ENCODE measurements around the gene FGD6.
"Not testable (repeated sequence)": the region's sequence is repeated elsewhere in the genome, so short reads cannot be mapped to it uniquely, and the experiment has no call there.

FGD6 gene

DNA sequence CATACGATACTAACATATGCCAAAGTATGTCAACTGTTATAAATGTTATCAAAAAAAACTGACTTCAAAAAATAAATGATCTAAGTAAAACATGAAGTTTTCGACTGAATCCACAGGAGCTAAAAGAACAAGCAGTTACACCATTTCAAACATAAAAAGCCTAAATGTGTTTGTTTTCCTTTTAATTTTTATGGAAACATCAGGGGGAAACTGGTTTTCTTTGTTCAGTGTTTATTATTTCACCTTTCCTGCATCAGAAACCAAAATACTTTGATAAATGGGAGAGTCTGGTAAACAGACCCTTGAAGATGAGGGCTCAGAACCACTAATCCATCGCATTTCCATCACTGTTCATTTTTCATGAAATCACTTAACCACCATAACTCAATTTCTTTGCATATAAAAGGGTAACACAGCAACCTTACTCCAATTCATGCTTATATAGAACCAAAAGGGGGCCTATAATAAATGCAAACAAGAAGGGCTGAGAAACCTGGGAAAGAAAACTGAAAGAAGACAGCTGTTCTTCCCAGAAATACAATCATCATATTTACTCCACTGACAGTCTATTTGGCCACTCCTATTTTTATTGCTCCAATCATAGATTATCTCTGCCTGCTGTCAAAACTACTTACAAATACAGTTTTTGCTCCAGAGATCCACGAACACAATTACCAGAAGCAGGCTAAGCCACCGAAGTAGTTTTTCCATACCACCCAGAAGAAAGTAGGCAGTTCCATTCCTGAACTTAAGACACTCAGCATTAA is 17.0 kb downstream of the FGD6 start:
- no peak overlapping the region for H3K4me3 ChIP-seq (ENCODE audit: low read length)
- DNase-seq (ENCODE audit: low read depth) = no peak
- TF ChIP-seq, protein P1, sequence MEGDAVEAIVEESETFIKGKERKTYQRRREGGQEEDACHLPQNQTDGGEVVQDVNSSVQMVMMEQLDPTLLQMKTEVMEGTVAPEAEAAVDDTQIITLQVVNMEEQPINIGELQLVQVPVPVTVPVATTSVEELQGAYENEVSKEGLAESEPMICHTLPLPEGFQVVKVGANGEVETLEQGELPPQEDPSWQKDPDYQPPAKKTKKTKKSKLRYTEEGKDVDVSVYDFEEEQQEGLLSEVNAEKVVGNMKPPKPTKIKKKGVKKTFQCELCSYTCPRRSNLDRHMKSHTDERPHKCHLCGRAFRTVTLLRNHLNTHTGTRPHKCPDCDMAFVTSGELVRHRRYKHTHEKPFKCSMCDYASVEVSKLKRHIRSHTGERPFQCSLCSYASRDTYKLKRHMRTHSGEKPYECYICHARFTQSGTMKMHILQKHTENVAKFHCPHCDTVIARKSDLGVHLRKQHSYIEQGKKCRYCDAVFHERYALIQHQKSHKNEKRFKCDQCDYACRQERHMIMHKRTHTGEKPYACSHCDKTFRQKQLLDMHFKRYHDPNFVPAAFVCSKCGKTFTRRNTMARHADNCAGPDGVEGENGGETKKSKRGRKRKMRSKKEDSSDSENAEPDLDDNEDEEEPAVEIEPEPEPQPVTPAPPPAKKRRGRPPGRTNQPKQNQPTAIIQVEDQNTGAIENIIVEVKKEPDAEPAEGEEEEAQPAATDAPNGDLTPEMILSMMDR (conservative IDR thresholded peaks at IDR 0.05; ENCODE audit: low read length) = no peak

DNA sequence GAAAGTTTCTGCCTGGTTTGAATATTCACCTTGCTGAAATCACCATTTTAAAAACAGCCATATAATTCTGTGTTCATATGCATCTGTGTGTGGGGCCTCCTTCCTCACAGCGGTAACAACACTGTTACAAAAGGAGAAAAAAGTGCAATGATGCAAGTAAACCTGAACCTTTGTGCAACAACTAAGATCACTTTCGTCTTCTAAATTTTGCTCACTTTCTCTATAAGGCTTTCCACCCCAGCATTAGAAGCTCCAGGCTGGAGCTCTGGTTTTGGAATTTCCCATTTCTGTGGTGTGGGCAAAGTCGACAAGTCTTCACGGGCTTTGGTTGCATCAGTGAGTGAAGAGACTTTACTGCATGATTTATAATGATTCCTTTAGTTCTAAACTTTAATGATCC is 18.4 kb downstream of the FGD6 start:
- no peak overlapping the region for H3K4me3 ChIP-seq (ENCODE audit: low read length)
- TF ChIP-seq, protein P1 (conservative IDR thresholded peaks at IDR 0.05; ENCODE audit: low read length) = no peak
- no peak for DNase-seq (ENCODE audit: low read depth)

DNA sequence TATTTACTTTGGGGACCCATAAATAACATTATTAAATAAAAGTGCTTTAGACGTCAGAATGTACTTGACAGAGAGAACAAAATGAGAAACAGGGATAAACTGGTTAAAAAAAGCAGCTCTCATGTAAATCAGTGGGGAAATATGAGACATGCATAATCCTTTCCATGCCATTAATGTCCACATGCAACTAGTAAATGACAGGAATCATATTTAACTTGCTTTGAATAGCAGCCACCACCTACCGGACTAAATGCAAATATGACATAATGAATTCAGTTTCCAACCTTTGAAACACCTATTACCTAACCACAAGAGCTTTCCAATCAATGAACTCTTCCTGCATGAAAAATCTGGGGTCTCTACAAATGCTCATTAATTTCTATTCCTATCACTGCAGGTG is 19.6 kb downstream of the FGD6 start:
- H3K4me3 ChIP-seq (ENCODE audit: low read length) = no peak overlapping the region
- TF ChIP-seq, protein P1 (conservative IDR thresholded peaks at IDR 0.05; ENCODE audit: low read length) = no peak
- DNase-seq (ENCODE audit: low read depth) = no peak

DNA sequence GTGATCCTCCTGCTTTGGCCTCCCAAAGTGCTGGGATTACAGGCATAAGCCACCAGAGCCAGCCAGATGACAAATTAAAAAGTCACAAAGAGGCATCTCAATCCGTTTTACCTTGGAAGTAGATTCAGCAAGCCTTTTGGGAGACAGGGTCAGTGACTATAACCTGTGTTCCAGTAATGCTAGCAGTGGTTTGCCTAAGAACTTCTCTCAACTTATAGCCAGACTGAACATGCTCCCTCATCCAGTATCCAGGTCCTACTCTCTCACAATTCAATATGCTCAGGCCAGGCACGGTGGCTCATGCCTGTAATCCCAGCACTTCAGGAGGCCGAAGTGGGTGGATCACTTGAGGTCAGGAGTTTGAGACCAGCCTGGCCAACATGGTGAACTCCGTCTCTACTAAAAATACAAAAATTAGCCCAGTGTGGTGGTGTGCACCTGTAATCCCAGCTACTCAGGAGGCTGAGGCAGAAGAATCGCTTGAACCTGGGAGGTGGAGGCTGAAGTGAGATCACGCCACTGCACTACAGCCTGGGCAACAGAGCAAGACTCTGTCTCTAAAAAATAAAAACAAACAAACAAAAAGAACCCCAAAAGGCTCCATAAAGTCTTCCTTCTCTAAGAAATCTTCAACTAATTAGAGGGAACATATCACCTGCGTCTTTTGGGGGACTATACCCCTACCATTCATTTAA is 20.2 kb downstream of the FGD6 start:
- DNase-seq (ENCODE audit: low read depth); H3K4me3 ChIP-seq (ENCODE audit: low read length): not testable (repeated sequence)

DNA sequence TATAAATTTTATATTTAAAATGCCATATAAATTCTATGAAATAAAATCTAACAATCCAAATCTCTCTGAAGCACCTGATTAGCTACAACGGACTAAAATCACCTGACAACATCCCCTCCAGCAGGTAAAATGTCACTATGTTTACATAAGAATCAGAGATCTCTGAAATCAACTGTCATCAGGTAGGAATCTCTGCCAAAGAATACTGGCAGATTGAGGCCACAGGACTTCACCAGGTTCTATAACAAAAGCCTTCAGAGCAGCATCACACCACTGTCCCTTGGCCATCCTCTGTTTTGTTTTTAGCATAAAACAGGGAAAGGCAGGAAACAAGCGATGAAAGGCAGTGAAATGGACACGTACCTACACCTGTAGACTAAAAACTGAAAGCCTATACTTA is 22.1 kb downstream of the FGD6 start:
- H3K4me3 ChIP-seq (ENCODE audit: low read length) = no peak overlapping the region
- no peak for DNase-seq (ENCODE audit: low read depth)
- TF ChIP-seq, protein P1 (conservative IDR thresholded peaks at IDR 0.05; ENCODE audit: low read length) = no peak

DNA sequence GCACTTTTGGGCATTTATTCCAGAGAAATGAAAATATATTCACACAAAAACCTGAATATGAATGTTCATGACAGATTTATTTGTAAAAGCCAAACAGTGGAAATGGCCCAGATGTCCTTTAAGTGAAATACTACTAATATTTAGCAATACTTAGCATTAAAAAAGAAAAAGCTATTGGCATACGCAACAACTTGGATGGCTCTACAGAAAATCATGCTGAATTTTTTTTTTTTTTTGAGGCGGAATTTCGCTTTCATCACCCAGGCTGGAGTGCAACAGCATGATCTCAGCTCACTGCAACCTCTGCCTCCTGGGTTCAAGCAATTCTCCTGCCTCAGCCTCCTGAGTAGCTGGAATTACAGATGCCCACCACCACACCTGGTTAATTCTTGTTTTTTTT is 24.1 kb downstream of the FGD6 start:
- no peak overlapping the region for H3K4me3 ChIP-seq (ENCODE audit: low read length)
- TF ChIP-seq, protein P1 (conservative IDR thresholded peaks at IDR 0.05; ENCODE audit: low read length) = no peak
- DNase-seq (ENCODE audit: low read depth) = no peak

DNA sequence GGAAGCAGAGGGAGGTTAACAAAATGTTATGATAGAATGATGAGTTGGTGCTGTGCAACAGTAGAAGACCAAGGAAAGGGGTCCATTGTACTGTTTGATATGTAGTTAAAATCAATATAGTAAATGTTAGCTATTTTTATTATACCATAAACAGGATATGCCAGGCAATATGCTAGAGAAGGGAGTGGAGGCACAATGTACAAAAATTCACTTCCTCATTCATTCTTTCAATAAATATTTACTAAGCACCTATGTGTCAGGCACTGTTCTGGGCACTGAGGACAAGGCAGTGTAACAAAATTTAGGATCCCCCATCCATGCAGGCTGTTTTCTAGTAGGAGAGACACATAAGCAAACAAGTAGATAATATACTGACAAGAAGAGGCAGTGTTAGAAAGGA is 25.0 kb downstream of the FGD6 start:
- H3K4me3 ChIP-seq (ENCODE audit: low read length) = no peak overlapping the region
- TF ChIP-seq, protein P1 (conservative IDR thresholded peaks at IDR 0.05; ENCODE audit: low read length) = no peak

More for the DNA sequence above, 25.0 kb downstream of the FGD6 start:
- DNase-seq (ENCODE audit: low read depth) = no peak

Data from AG10803 (cell line).